GM15510 (cell line): ENCODE results near the gene KYAT1.

ENCODE experiments used
- POLR2A ChIP-seq: IDR thresholded peaks from 3 replicates; pipeline ENCODE4 v1.6.1; 2011; ENCODE audit warnings: borderline replicate concordance; ENCODE audit not compliant: insufficient read length; ENCODE audit errors: extremely low read depth

Gene KYAT1

DNA sequence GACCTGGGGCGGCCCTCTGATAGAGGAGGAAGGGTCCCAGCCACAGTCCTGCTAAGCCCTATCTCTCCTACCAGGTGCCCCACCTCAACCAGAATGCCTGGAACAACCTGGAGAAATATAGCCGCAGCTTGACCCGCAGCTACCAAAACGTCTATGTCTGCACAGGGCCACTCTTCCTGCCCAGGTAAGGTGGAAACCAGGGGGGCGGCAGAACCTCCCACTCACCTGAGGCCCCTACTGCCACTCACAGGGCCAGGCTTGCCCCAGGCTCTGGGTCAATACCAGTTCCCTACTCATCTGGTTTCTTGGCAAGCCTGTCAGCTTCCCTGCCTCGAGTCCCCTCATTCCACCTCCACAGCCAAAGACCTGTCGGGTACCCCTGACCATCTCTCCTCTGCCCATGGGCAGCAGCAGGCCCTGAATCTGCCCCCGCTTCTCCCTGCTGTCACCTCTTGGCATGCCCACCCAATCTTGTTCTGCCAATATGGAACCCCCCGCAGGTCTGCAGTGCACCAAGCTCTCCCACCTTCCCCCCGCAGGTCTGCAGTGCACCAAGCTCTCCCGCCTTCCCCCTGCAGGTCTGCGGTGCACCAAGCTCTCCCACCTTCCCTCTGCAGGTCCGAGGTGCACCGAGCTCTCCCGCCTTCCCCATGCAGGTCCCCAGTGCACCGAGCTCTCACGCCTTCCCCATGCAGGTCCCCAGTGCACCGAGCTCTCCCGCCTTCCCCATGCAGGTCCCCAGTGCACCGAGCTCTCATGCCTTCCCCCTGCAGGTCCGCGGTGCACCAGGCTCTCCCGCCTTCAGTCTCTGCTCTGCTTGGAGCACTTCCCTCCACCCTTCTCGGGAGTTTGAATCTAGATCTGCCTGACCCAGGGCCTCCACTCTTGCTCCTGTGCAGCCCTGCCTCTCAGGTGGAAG is 60.8 kb downstream of the KYAT1 start:
- TF ChIP-seq POLR2A, result no peak

- TF ChIP-seq POLR2A, result no peak
These were observed 61.8 kb downstream of the KYAT1 start for GRCh38 chr9:128819716-128820664.

DNA sequence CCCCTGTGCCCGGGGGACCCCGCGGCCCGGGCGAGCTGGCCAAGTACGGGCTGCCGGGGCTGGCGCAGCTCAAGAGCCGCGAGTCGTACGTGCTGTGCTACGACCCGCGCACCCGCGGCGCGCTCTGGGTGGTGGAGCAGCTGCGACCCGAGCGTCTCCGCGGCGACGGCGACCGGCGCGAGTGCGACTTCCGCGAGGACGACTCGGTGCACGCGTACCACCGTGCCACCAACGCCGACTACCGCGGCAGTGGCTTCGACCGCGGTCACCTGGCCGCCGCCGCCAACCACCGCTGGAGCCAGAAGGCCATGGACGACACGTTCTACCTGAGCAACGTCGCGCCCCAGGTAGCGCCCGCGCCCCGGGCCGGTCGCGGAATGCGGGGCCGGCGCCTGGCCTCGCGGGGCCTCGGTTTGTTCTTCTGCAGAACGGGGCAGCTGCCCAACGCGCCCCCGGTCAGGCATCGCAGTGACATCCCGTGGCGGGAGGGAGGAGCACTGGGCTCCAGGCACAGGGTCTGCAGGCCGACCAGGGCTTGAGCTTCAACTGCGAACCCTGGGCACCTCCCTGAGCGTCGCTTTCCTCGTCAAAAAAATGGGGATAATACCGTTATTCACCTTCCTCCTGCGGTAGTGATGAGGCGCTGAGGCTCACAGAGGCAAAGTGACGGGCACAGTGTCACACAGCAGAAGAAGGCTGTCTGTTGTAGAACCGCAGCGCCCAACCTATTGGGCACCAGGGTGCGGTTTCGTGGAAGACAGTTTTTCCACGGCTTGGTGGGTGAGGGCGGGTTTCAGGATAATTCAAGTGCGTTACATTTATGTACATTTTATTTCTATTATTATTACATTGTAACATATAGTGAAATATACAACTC is 62.7 kb downstream of the KYAT1 start:
- no peak for TF ChIP-seq POLR2A

DNA sequence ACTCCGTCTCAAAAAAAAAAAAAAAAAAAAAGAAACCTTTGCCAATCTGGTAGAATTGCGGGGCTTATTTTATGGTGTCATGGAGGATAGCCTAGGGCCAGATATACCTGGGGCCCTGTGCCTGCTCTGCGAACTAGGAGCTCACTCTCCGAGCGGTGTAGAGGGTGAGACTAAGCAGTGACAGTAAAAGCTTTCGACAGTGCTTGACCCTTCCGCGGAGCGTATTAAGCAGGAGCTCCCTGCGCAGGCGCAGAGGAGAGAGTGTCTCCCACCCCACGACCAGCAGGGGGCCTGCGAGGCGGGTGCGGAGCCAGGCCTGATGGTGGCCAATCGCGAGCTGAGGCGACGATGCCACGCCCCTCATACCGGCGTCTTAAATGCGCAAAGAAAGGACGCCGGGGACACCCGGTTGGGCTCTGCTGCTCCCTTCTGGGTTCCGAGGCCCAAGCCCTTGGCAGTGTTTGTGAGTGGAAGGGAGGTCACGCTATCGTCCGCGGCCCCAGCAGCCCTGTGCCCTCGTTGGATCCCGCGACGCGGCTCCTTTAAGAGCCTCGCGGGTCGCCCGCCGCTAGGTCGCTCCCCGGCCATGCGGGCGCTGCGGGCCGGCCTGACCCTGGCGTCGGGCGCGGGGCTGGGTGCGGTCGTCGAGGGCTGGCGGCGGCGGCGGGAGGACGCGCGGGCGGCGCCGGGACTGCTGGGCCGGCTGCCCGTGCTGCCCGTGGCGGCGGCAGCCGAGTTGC is 63.5 kb downstream of the KYAT1 start, which contains the start of gene ENDOG:
TSS of gene ENDOG (plus strand) at position 402 of the 740 bp plus-strand sequence. CDS start at position 587, 185 bp downstream.
- TF ChIP-seq POLR2A, result peak; percentile 93

GRCh38 chr9:128810873-128811272 is 70.9 kb downstream of the KYAT1 start:
- TF ChIP-seq POLR2A, result no peak

- no peak for TF ChIP-seq POLR2A
These were observed 71.9 kb downstream of the KYAT1 start for GRCh38 chr9:128809831-128810230.

- no peak for TF ChIP-seq POLR2A
These were observed 72.6 kb downstream of the KYAT1 start for GRCh38 chr9:128809036-128809599.

GRCh38 chr9:128808543-128808942 is 73.2 kb downstream of the KYAT1 start:
- no peak for TF ChIP-seq POLR2A

DNA sequence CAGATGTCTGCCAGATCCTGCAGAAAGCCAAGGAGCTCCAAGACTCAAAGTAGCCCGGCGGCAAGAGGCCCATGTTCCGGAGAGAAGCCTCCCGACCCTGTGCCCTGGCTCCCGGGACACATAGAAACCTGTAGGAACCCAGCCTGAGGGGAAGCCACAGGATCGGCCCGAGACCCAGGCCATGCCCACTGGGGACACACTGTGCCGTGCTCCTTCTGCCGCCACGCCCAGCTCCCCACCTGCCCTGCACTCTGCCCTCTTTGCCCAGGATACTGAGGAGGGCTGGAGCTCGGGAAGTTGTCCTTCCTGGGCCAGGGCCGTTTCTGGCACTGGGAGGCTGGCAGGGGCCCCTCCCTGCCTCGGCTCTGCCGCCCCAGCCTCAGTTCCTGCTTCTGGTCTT is 73.9 kb downstream of the KYAT1 start:
- TF ChIP-seq POLR2A, result no peak

DNA sequence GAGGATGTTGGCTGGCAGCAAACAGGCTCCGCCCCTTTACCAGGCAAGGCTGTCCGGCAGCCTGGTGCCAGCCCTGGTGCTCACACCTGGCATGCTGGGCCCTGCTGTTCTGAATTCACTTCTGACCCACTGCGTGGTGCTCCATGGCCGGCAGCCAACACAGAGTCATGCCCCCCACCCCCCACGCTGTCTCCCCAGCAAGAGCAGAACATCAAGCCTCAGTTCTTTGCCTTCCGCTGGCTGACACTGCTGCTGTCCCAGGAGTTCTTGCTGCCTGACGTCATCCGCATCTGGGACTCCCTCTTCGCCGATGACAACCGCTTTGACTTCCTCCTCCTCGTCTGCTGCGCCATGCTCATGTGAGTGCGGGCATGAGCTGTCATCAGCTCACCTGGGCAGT is 76.1 kb downstream of the KYAT1 start:
- no peak for TF ChIP-seq POLR2A

DNA sequence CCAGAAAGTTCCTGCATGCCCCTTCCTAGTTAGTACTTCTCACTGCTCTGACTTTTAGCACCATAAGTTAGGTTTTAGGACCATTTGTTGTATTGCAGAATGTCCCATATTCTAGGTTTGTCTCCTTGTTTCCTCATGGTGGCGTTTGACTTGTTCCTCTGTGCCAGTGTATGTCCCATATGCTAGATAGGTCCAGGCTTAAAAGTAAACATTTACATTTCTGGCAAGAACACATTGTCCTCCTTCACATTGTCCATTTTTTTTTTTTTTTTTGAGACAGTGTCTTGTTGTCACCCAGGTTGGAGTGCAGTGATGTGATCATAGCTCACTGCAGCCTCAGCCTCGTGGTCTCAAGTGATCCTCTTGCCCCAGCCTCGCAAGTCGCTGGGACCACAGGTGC is 79.3 kb downstream of the KYAT1 start:
- TF ChIP-seq POLR2A, result no peak

DNA sequence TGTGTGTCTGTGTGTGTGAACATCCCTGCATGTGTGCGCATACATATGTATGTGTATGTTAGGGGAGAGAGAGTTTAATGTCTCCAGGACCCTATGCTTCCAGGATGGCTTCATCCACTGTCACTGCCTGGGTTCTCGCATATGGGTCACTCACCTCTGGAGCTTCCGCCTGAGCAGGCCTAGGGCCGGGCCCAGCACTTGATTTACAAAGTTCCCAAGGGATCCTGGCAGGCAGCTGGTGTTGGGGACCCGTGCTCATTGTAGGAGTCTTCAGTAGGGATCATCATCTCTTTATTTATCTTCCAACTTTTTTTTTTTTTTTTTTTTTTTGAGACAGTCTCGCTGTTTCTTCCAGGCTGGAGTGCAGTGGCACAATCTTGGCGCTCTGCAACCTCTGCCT is 81.7 kb downstream of the KYAT1 start:
- TF ChIP-seq POLR2A, result no peak

DNA sequence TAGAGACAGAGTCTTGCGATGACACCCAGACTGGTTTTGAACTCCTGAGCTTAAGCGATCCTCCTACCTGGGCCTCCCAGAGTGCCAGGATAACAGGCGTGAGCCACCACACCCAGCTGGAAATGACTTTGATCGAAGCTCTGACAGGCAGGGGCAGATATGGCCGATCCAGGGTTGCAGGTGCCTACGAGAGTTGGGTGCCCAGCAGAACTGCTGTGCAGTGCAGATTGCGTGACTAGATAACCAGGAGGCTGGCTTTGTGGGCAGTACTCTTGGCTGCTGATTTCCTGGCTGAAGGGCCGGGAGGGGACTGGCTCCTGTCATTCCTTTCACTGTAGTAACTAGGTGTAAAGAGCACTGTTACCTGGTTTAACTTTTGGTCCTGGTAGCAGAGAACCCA is 82.9 kb downstream of the KYAT1 start:
- no peak for TF ChIP-seq POLR2A
